H1 (cell line): ENCODE results near the gene DPP10. TPM values are rescaled to one million over a fixed set of nuclear protein-coding genes. Genes with fewer than 3 reads are reported as not detected.

Experiments used
- CTCF ChIA-PET: fragments of 300-600 bp; sonication (Branson Sonifier 250); formaldehyde crosslinking; loops from one replicate; lab custom pipeline; 2021; ENCODE audit not compliant: partially characterized antibody; lab: Charles Lee
- POLR2A ChIA-PET: fragments of 300-600 bp; sonication (Branson Sonifier 250); formaldehyde crosslinking; loops from one replicate; lab custom pipeline; 2021; ENCODE audit warnings: inconsistent platforms; ENCODE audit not compliant: partially characterized antibody; lab: Charles Lee
- DNase-seq, 2 experiments: peaks; one replicate each; pipeline versions ENCODE4 v3.0.0 to v3.0.0-alpha.2; 2010 to 2022; ENCODE audit warnings: low spot score in 2 of 2, low read depth in 1 of 2, mixed read lengths in 1 of 2
- FAIRE-seq: peaks from 2 replicates; lab custom pipeline; 2011; peaks lifted over from hg19 to GRCh38; lab: Jason Lieb, UNC
- H2AFZ ChIP-seq: 2 replicates; pipeline ENCODE4 v1.8.1; 2012; ENCODE audit warnings: low read length, inconsistent platforms
- H2AK5ac ChIP-seq: 2 replicates; pipeline ENCODE4 v1.6.1; 2013; ENCODE audit warnings: low read depth, low read length
- H2BK120ac ChIP-seq: replicated peaks from 2 replicates; pipeline ENCODE3; 2013; ENCODE audit warnings: low read depth, low read length, inconsistent platforms
- H2BK12ac ChIP-seq: 2 replicates; pipeline ENCODE4 v1.6.1; 2013; ENCODE audit warnings: low read depth, low read length
- H2BK15ac ChIP-seq: 2 replicates; pipeline ENCODE4 v1.6.1; 2013; ENCODE audit warnings: low read length
- H2BK20ac ChIP-seq: 2 replicates; pipeline ENCODE4 v1.6.1; 2013; ENCODE audit warnings: low read length
- H2BK5ac ChIP-seq: 2 replicates; pipeline ENCODE4 v1.6.1; 2013; ENCODE audit warnings: low read depth, low read length
- H3K14ac ChIP-seq: 2 replicates; pipeline ENCODE4 v1.6.1; 2013; ENCODE audit warnings: inconsistent platforms; ENCODE audit not compliant: insufficient read length
- H3K18ac ChIP-seq: 2 replicates; pipeline ENCODE4 v1.6.1; 2013; ENCODE audit warnings: low read length; ENCODE audit errors: extremely low read depth
- H3K23ac ChIP-seq: 2 replicates; pipeline ENCODE4 v1.6.1; 2013; ENCODE audit warnings: inconsistent platforms; ENCODE audit not compliant: insufficient read length
- H3K23me2 ChIP-seq: 2 replicates; pipeline ENCODE4 v1.6.1; 2013; ENCODE audit warnings: low read depth, low read length
- H3K27ac ChIP-seq: 2 replicates; pipeline ENCODE4 v1.6.1; 2011; ENCODE audit warnings: low read depth, low read length, inconsistent platforms
- H3K27me3 ChIP-seq, 4 experiments: replicated peaks in 1 of 4; 1 replicate in 1 of 4; 2 replicates in 3 of 4; pipeline versions ENCODE4 v1.6.1 to v1.8.1; 2011 to 2013; ENCODE audit warnings: low read length in 3 of 4, mild to moderate bottlenecking in 3 of 4, inconsistent platforms in 2 of 4, mixed read lengths in 2 of 4, moderate library complexity in 1 of 4; ENCODE audit not compliant: control insufficient read depth in 3 of 4, insufficient read depth in 3 of 4; ENCODE audit errors: extremely low read depth in 1 of 4
- H3K36me3 ChIP-seq, 4 experiments: 2 replicates each; pipeline versions ENCODE4 v1.6.1 to v1.8.1; 2011 to 2013; ENCODE audit warnings: mild to moderate bottlenecking in 4 of 4, low read length in 3 of 4, moderate library complexity in 2 of 4, control low read depth in 1 of 4, inconsistent platforms in 1 of 4; ENCODE audit not compliant: insufficient read depth in 4 of 4, control insufficient read depth in 2 of 4
- H3K4ac ChIP-seq: replicated peaks from 2 replicates; pipeline ENCODE3; 2013; ENCODE audit warnings: low read length, low read depth, mixed read lengths, inconsistent platforms; ENCODE audit not compliant: insufficient read length
- H3K4me1 ChIP-seq, 4 experiments: replicated peaks in 1 of 4; 1 replicate in 1 of 4; 2 replicates in 3 of 4; pipeline versions ENCODE4 v1.6.1 to v1.8.1; 2011 to 2013; ENCODE audit warnings: low read length in 3 of 4, inconsistent platforms in 2 of 4, mixed read lengths in 1 of 4; ENCODE audit not compliant: insufficient read depth in 4 of 4, control insufficient read depth in 3 of 4
- H3K4me2 ChIP-seq, 2 experiments: 2 replicates each; pipeline versions ENCODE4 v1.6.1 to v1.8.1; 2011 to 2013; ENCODE audit warnings: low read depth in 2 of 2, low read length in 2 of 2, control low read depth in 1 of 2, inconsistent platforms in 1 of 2, mild to moderate bottlenecking in 1 of 2; ENCODE audit not compliant: insufficient read depth in 1 of 2
- H3K4me3 ChIP-seq, 4 experiments: fragments of 200-600, 300-600 bp in 1 of 4; sonication (generic), shearing (Covaris generic), sonication (Bioruptor Twin) in 1 of 4; 2 replicates each; pipeline versions ENCODE4 v1.5.1 to v1.8.1; 2011 to 2016; ENCODE audit warnings: low read length in 4 of 4, low read depth in 3 of 4, control low read depth in 2 of 4, inconsistent platforms in 2 of 4, mild to moderate bottlenecking in 2 of 4, mixed read lengths in 1 of 4, moderate library complexity in 1 of 4; ENCODE audit not compliant: insufficient read depth in 2 of 4; ENCODE audit errors: extremely low read depth in 1 of 4
- H3K56ac ChIP-seq: replicated peaks from 2 replicates; pipeline ENCODE3; 2013; ENCODE audit warnings: low read depth, mild to moderate bottlenecking, mixed read lengths, low read length, inconsistent platforms; ENCODE audit not compliant: insufficient read length
- H3K79me1 ChIP-seq: 2 replicates; pipeline ENCODE4 v1.6.1; 2013; ENCODE audit warnings: low read depth, low read length, control low read depth
- H3K79me2 ChIP-seq, 2 experiments: 2 replicates each; pipeline versions ENCODE4 v1.6.1 to v1.8.1; 2012 to 2013; ENCODE audit warnings: low read length in 2 of 2, mild to moderate bottlenecking in 2 of 2, inconsistent platforms in 1 of 2; ENCODE audit not compliant: insufficient read depth in 2 of 2, control insufficient read depth in 1 of 2
- H3K9ac ChIP-seq, 4 experiments: replicated peaks in 1 of 4; 1 replicate in 1 of 4; 2 replicates in 3 of 4; pipeline versions ENCODE4 v1.6.1 to v1.8.1; 2011 to 2013; ENCODE audit warnings: low read depth in 3 of 4, low read length in 3 of 4, control low read depth in 2 of 4, mild to moderate bottlenecking in 2 of 4, moderate library complexity in 2 of 4, inconsistent platforms in 1 of 4; ENCODE audit errors: extremely low read depth in 1 of 4
- H3K9me3 ChIP-seq, 2 experiments: 2 replicates each; pipeline versions ENCODE4 v1.6.1 to v1.8.1; 2012 to 2013; ENCODE audit warnings: mild to moderate bottlenecking in 2 of 2, moderate library complexity in 2 of 2, control low read depth in 1 of 2, inconsistent platforms in 1 of 2, low read depth in 1 of 2, low read length in 1 of 2, mixed read lengths in 1 of 2; ENCODE audit not compliant: insufficient read depth in 2 of 2
- H4K20me1 ChIP-seq, 2 experiments: replicated peaks in 1 of 2; 2 replicates each; pipeline versions ENCODE3 to v1.8.1; 2011 to 2013; ENCODE audit warnings: inconsistent platforms in 2 of 2, low read length in 2 of 2, mild to moderate bottlenecking in 1 of 2; ENCODE audit not compliant: insufficient read depth in 2 of 2, control insufficient read depth in 1 of 2
- H4K5ac ChIP-seq: 2 replicates; pipeline ENCODE4 v1.6.1; 2013; ENCODE audit warnings: low read length, low read depth, mixed read lengths, inconsistent platforms; ENCODE audit not compliant: insufficient read length
- H4K8ac ChIP-seq: 2 replicates; pipeline ENCODE4 v1.8.0; 2013; ENCODE audit warnings: mild to moderate bottlenecking, moderate library complexity, low read length, inconsistent platforms; ENCODE audit not compliant: insufficient read depth; ENCODE audit errors: extremely low read depth
- H4K91ac ChIP-seq: replicated peaks from 2 replicates; pipeline ENCODE3; 2013; ENCODE audit warnings: low read length, mixed read lengths, inconsistent platforms; ENCODE audit not compliant: insufficient read length
- KDM1A ChIP-seq: fragments of 200-600, 300-600 bp; sonication (generic); IDR thresholded peaks from 2 replicates; pipeline ENCODE4 v1.7.1; 2016; ENCODE audit warnings: mild to moderate bottlenecking, low read length, borderline replicate concordance
- RFX5 ChIP-seq: IDR thresholded peaks from 2 replicates; pipeline ENCODE4 v1.6.1; 2011; ENCODE audit warnings: low read depth, low read length, improper control_type of control experiment, borderline replicate concordance
- WGBS, 2 experiments: shearing (Covaris generic) in 1 of 2; methylation state at CpG; one replicate each; pipeline versions ENCODE4 v1.1.6 to v1.1.7; 2013 to 2015; ENCODE audit warnings: low lambda C conversion rate in 2 of 2, mixed read lengths in 2 of 2, inconsistent platforms in 1 of 2, low coverage in 1 of 2, missing lambda C conversion rate in 1 of 2; ENCODE audit not compliant: insufficient replicate concordance in 2 of 2, insufficient coverage in 1 of 2, insufficient read length in 1 of 2; ENCODE audit errors: extremely low coverage in 1 of 2, missing lambda C conversion rate in 1 of 2; 5-methylcytosine and 5-hydroxymethylcytosine counted together
- polyA plus RNA-seq, 7 experiments: library from polyadenylated mRNA; depleted of rRNA in 3 of 7; stranded (reverse) in 5 of 7; unstranded in 2 of 7; fragments of >200 nt in 5 of 7; fragments of 200-250 nt in 2 of 7; gene quantifications; 1 replicate in 5 of 7; 2 replicates in 1 of 7; 4 replicates in 1 of 7; pipeline versions ENCODE4 v1.2.1 to v1.2.3, GENCODE V29; 2011 to 2013; ENCODE audit warnings: missing spikeins in 2 of 7, mixed read lengths in 2 of 7
- total RNA-seq: library from RNA; stranded (reverse); fragmentation: NEBNext Ultra II Directional; extraction: Animal tissue kit (Norgen Biotek cat#: 25700); gene quantifications from 2 replicates; pipeline ENCODE4 v1.2.1, GENCODE V29; 2021
- TF ChIP-seq, protein P1 (sequence below): IDR thresholded peaks from 2 replicates; pipeline ENCODE4 v1.6.1; 2011; ENCODE audit warnings: low read depth, mild to moderate bottlenecking, low read length; ENCODE audit not compliant: insufficient read depth

Gene DPP10
- total and polyA plus RNA-seq, 2 of the 8 experiments (the other 6 are each of a cell fraction or from before 2014, with no cell fraction given), result 3.3 to 7.2 TPM

DNA sequence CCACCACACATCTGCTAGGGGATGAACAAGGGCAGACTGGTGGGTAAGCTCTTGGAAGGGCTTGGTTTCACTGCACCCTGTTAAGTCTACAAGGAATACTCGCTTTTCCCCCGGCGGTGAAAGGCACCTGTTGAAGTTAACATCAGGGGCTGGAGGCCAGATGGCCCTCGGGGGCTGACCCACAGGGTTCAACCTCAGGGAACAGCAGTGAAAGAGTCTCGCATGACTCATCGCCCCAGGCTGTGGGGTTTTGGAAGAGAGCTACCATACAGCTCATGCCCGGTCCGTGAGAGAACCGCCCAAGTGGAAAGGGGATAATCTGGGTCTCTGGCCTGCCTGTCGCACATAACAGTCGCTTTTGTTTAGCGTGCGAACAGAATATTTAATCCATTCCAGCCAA lies 748.0 kb downstream of the DPP10 start:
- FAIRE-seq (no peak), DNase-seq (no peak)
- H3K27ac ChIP-seq, result no peak overlapping the region
- H2BK12ac ChIP-seq, result no peak overlapping the region
- no peaks in the 10 kb centered on the region for H3K27me3 ChIP-seq
- H4K5ac ChIP-seq, result no peak overlapping the region
- WGBS, 2 experiments, result 97% methylated on average over 13 of the region's 13 CpGs; no CpG with 5 or more reads in 1 of the 2 experiments
- no peaks in the 10 kb centered on the region for H3K4me1 ChIP-seq
- no peak overlapping the region for H3K4me3 ChIP-seq
- no peak overlapping the region for H3K9ac ChIP-seq
- H3K14ac ChIP-seq, result no peak overlapping the region
- H3K4ac ChIP-seq, result no peak overlapping the region
- no peak overlapping the region for H3K4me2 ChIP-seq
- H3K9me3 ChIP-seq, result no peaks in the 10 kb centered on the region
- no peak overlapping the region for H4K8ac ChIP-seq
- H3K18ac ChIP-seq, result no peak overlapping the region
- no peaks in the 10 kb centered on the region for H3K36me3 ChIP-seq
- no peak overlapping the region for H2BK5ac ChIP-seq
- no peak overlapping the region for H3K56ac ChIP-seq
- ChIA-PET CTCF (no interaction called here), POLR2A (no interaction called here)
- H2AK5ac ChIP-seq, result no peak overlapping the region
- no peak overlapping the region for H2AFZ ChIP-seq
- no peak overlapping the region for H2BK15ac ChIP-seq
- no peaks in the 10 kb centered on the region; a peak in 3 of 4 replicates for H3K79me2 ChIP-seq
- no peak overlapping the region for H2BK20ac ChIP-seq
- no peaks in the 10 kb centered on the region for H4K20me1 ChIP-seq
- no peaks in the 10 kb centered on the region for H3K23me2 ChIP-seq
- no peak overlapping the region for H3K23ac ChIP-seq
- H4K91ac ChIP-seq, result no peak overlapping the region
- H2BK120ac ChIP-seq, result no peak overlapping the region
- H3K79me1 ChIP-seq, result no peaks in the 10 kb centered on the region
- TF ChIP-seq, protein P1, sequence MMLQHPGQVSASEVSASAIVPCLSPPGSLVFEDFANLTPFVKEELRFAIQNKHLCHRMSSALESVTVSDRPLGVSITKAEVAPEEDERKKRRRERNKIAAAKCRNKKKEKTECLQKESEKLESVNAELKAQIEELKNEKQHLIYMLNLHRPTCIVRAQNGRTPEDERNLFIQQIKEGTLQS, result no peak
- no peak for TF ChIP-seq RFX5
- no peak for TF ChIP-seq KDM1A
